H1 (cell line): ENCODE data around the gene HOXA6. TPM values are rescaled to one million over a fixed set of nuclear protein-coding genes. Genes with fewer than 3 reads are reported as not detected.

Experiments
- BRCA1 ChIP-seq: IDR thresholded peaks from 2 replicates; pipeline ENCODE4 v1.6.1; 2012; ENCODE audit warnings: low read depth, low read length, improper control_type of control experiment
- CHD1 ChIP-seq: IDR thresholded peaks from 2 replicates; pipeline ENCODE4 v1.6.1; 2012; ENCODE audit warnings: low read depth, low read length, improper control_type of control experiment
- SRF ChIP-seq: IDR thresholded peaks from 2 replicates; pipeline ENCODE4 v1.6.1; 2011; ENCODE audit warnings: mild to moderate bottlenecking, low read depth, low read length, moderate library complexity
- TCF12 ChIP-seq: IDR thresholded peaks from 2 replicates; pipeline ENCODE4 v1.6.1; 2011; ENCODE audit warnings: low read depth, mild to moderate bottlenecking, low read length
- polyA plus RNA-seq, 7 experiments: library from polyadenylated mRNA; depleted of rRNA in 3 of 7; stranded (reverse) in 5 of 7; unstranded in 2 of 7; fragments of >200 nt in 5 of 7; fragments of 200-250 nt in 2 of 7; gene quantifications; 1 replicate in 5 of 7; 2 replicates in 1 of 7; 4 replicates in 1 of 7; pipeline versions ENCODE4 v1.2.1 to v1.2.3, GENCODE V29; 2011 to 2013; ENCODE audit warnings: missing spikeins in 2 of 7, mixed read lengths in 2 of 7
- total RNA-seq: library from RNA; stranded (reverse); fragmentation: NEBNext Ultra II Directional; extraction: Animal tissue kit (Norgen Biotek cat#: 25700); gene quantifications from 2 replicates; pipeline ENCODE4 v1.2.1, GENCODE V29; 2021
- TF ChIP-seq, protein P1 (sequence below): fragments of 300-600 bp; sonication (generic); IDR thresholded peaks from 2 replicates; pipeline ENCODE4 v1.7.1; 2012; ENCODE audit warnings: low read length, moderate library complexity, mild to moderate bottlenecking, inconsistent platforms; ENCODE audit not compliant: insufficient replicate concordance

Gene HOXA6
- total and polyA plus RNA-seq, 2 of the 8 experiments (the other 6 are each of a cell fraction or from before 2014, with no cell fraction given): not detected

DNA sequence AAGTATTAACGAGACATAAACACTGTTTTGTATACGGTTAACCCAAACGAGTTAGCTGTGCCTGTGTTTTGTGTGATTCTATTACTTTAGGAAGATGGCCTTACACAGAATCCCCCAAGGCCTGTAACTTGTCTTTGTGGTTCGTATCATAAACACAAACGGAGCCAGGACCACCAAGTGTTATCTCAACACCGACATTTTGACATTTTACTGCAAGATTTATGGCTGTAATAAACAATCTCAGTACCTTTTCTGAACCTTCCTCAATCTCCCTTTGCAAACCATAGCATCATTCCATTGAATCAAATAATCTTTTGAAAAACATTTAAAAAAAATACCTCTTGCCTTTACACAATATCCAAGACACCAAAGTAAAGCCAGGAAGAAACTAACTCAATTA, 14.6 kb downstream of the HOXA6 start (continued):
- TF ChIP-seq, protein P1, sequence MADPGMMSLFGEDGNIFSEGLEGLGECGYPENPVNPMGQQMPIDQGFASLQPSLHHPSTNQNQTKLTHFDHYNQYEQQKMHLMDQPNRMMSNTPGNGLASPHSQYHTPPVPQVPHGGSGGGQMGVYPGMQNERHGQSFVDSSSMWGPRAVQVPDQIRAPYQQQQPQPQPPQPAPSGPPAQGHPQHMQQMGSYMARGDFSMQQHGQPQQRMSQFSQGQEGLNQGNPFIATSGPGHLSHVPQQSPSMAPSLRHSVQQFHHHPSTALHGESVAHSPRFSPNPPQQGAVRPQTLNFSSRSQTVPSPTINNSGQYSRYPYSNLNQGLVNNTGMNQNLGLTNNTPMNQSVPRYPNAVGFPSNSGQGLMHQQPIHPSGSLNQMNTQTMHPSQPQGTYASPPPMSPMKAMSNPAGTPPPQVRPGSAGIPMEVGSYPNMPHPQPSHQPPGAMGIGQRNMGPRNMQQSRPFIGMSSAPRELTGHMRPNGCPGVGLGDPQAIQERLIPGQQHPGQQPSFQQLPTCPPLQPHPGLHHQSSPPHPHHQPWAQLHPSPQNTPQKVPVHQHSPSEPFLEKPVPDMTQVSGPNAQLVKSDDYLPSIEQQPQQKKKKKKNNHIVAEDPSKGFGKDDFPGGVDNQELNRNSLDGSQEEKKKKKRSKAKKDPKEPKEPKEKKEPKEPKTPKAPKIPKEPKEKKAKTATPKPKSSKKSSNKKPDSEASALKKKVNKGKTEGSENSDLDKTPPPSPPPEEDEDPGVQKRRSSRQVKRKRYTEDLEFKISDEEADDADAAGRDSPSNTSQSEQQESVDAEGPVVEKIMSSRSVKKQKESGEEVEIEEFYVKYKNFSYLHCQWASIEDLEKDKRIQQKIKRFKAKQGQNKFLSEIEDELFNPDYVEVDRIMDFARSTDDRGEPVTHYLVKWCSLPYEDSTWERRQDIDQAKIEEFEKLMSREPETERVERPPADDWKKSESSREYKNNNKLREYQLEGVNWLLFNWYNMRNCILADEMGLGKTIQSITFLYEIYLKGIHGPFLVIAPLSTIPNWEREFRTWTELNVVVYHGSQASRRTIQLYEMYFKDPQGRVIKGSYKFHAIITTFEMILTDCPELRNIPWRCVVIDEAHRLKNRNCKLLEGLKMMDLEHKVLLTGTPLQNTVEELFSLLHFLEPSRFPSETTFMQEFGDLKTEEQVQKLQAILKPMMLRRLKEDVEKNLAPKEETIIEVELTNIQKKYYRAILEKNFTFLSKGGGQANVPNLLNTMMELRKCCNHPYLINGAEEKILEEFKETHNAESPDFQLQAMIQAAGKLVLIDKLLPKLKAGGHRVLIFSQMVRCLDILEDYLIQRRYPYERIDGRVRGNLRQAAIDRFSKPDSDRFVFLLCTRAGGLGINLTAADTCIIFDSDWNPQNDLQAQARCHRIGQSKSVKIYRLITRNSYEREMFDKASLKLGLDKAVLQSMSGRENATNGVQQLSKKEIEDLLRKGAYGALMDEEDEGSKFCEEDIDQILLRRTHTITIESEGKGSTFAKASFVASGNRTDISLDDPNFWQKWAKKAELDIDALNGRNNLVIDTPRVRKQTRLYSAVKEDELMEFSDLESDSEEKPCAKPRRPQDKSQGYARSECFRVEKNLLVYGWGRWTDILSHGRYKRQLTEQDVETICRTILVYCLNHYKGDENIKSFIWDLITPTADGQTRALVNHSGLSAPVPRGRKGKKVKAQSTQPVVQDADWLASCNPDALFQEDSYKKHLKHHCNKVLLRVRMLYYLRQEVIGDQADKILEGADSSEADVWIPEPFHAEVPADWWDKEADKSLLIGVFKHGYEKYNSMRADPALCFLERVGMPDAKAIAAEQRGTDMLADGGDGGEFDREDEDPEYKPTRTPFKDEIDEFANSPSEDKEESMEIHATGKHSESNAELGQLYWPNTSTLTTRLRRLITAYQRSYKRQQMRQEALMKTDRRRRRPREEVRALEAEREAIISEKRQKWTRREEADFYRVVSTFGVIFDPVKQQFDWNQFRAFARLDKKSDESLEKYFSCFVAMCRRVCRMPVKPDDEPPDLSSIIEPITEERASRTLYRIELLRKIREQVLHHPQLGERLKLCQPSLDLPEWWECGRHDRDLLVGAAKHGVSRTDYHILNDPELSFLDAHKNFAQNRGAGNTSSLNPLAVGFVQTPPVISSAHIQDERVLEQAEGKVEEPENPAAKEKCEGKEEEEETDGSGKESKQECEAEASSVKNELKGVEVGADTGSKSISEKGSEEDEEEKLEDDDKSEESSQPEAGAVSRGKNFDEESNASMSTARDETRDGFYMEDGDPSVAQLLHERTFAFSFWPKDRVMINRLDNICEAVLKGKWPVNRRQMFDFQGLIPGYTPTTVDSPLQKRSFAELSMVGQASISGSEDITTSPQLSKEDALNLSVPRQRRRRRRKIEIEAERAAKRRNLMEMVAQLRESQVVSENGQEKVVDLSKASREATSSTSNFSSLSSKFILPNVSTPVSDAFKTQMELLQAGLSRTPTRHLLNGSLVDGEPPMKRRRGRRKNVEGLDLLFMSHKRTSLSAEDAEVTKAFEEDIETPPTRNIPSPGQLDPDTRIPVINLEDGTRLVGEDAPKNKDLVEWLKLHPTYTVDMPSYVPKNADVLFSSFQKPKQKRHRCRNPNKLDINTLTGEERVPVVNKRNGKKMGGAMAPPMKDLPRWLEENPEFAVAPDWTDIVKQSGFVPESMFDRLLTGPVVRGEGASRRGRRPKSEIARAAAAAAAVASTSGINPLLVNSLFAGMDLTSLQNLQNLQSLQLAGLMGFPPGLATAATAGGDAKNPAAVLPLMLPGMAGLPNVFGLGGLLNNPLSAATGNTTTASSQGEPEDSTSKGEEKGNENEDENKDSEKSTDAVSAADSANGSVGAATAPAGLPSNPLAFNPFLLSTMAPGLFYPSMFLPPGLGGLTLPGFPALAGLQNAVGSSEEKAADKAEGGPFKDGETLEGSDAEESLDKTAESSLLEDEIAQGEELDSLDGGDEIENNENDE: no peak
- no peak for TF ChIP-seq BRCA1
- TF ChIP-seq CHD1: no peak
- no peak for TF ChIP-seq SRF
- no peak for TF ChIP-seq TCF12
